Measurements from ENCODE around the gene CREB3L2.

GRCh38 chr7:137949416-137950262, 52.2 kb downstream of the CREB3L2 start:
- TF ChIP-seq EP300 (IDR thresholded peaks at IDR 0.05) (no peak), CTCF (IDR thresholded peaks at IDR 0.05) (no peak)
